Kidney (tissue), 14 donors: ENCODE data around the gene LUZP1. TPM values are rescaled to one million over a fixed set of nuclear protein-coding genes. Genes with fewer than 3 reads are reported as not detected.

Experiments used
- DNase-seq, 5 donors: peaks; one replicate each; pipeline ENCODE4 v3.0.0-alpha.2; 2013 to 2020
- FAIRE-seq: peaks from 2 replicates; lab custom pipeline; 2012; peaks lifted over from hg19 to GRCh38; lab: Jason Lieb, UNC
- H3K27ac ChIP-seq, 2 donors: one replicate each; pipeline ENCODE4 v1.7.0; 2013; ENCODE audit warnings: low read depth in 2 of 2, low read length in 2 of 2, inconsistent platforms in 1 of 2
- H3K27me3 ChIP-seq: one replicate; pipeline ENCODE4 v1.7.1; 2013; ENCODE audit warnings: low read length, inconsistent platforms; ENCODE audit not compliant: control insufficient read depth, insufficient read depth
- H3K36me3 ChIP-seq, 3 donors: one replicate each; pipeline versions ENCODE4 v1.7.0 to v1.7.1; 2013; ENCODE audit warnings: low read length in 3 of 3, control low read depth in 1 of 3, inconsistent platforms in 1 of 3; ENCODE audit not compliant: insufficient read depth in 3 of 3, control insufficient read depth in 2 of 3
- H3K4me1 ChIP-seq, 3 donors: one replicate each; pipeline versions ENCODE4 v1.7.0 to v1.7.1; 2013; ENCODE audit warnings: low read length in 3 of 3, inconsistent platforms in 1 of 3, low read depth in 1 of 3; ENCODE audit not compliant: control insufficient read depth in 2 of 3, insufficient read depth in 2 of 3
- H3K4me3 ChIP-seq, 3 donors: one replicate each; pipeline versions ENCODE4 v1.7.0 to v1.8.1; 2013; ENCODE audit warnings: low read length in 3 of 3, control low read depth in 1 of 3, inconsistent platforms in 1 of 3
- H3K9ac ChIP-seq, 3 donors: one replicate each; pipeline versions ENCODE4 v1.7.0 to v1.7.1; 2013; ENCODE audit warnings: low read length in 3 of 3, control low read depth in 1 of 3, inconsistent platforms in 1 of 3
- H3K9me3 ChIP-seq, 3 donors: one replicate each; pipeline versions ENCODE4 v1.7.0 to v1.7.1; 2013; ENCODE audit warnings: low read length in 3 of 3, control low read depth in 1 of 3, inconsistent platforms in 1 of 3; ENCODE audit not compliant: control insufficient read depth in 2 of 3, insufficient read depth in 1 of 3
- intact Hi-C: fragments of 100-400 bp; cut with DNase I; formaldehyde crosslinking; loops from one replicate; pipeline ENCODE4 v1.11.1; 2022
- polyA plus RNA-seq: library from polyadenylated mRNA; stranded (reverse); fragments of 350-450 nt; fragmentation: Illumina TruSeq; extraction: RNeasy Lipid Tissue Mini Kit (QIAGEN cat#74804); gene quantifications from one replicate; pipeline ENCODE4 v1.2.3, GENCODE V29; 2014; ENCODE audit warnings: low read depth, low replicate concordance; ENCODE audit not compliant: insufficient read depth
- total RNA-seq: library from RNA; stranded (reverse); fragmentation: NEBNext Ultra II Directional; extraction: Animal tissue kit (Norgen Biotek cat#: 25700); gene quantifications from one replicate; pipeline ENCODE4 v1.2.1, GENCODE V29; 2021
- TF ChIP-seq, protein P1 (sequence below): IDR thresholded peaks from 3 replicates; pipeline ENCODE4 v1.5.1; 2012; ENCODE audit warnings: mild to moderate bottlenecking, moderate library complexity, borderline replicate concordance; ENCODE audit not compliant: insufficient read depth; ENCODE audit errors: extremely low read depth
- donor health status: control.
- donor health status: control.
- donor health status: control.
- donor health status: control.
- donor health status: control.
- donor health status: DM: yes; HTN: yes; CAD: no.
- donor health status: Normal renal cell carcinoma (clear cell type).

Gene LUZP1
- total and polyA plus RNA-seq, 2 donors from 2014 or later: 6.7 to 39.0 TPM

DNA sequence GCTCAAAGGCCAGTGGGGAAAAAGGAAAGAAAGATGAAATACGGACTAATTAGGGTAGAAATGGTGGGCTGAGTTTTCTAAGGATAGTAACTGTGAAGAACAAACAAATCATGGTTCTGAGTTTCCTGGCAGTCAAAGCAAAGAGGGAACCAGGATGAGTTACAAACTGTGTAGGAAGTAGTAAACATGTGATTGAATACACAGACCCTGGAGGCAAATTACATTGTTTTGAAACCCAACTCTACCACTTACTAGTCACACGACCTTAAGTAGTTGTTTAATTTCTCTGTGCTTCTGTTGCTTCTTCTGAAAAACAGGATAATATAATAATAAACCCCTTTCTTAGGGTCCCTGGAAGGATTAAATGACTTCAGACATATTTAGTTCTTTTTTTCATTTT, 11.2 kb upstream of the LUZP1 start:
- H3K9ac ChIP-seq: no peak overlapping the region
- H3K27me3 ChIP-seq: no peaks in the 10 kb centered on the region
- H3K9me3 ChIP-seq: no peaks in the 10 kb centered on the region
- H3K4me3 ChIP-seq: no peak overlapping the region
- intact Hi-C loops: loop anchor here (10.0 kb wide), 1 partner anchor 205 kb away; the partner anchor contains the start of gene LACTBL1
- DNase-seq (no peak), FAIRE-seq (no peak)
- H3K27ac ChIP-seq: no peak overlapping the region
- H3K36me3 ChIP-seq: no peaks in the 10 kb centered on the region
- peaks cover 0 to 14% (median 4%) of the 10 kb centered on the region in 3 donors for H3K4me1 ChIP-seq
- TF ChIP-seq, protein P1, sequence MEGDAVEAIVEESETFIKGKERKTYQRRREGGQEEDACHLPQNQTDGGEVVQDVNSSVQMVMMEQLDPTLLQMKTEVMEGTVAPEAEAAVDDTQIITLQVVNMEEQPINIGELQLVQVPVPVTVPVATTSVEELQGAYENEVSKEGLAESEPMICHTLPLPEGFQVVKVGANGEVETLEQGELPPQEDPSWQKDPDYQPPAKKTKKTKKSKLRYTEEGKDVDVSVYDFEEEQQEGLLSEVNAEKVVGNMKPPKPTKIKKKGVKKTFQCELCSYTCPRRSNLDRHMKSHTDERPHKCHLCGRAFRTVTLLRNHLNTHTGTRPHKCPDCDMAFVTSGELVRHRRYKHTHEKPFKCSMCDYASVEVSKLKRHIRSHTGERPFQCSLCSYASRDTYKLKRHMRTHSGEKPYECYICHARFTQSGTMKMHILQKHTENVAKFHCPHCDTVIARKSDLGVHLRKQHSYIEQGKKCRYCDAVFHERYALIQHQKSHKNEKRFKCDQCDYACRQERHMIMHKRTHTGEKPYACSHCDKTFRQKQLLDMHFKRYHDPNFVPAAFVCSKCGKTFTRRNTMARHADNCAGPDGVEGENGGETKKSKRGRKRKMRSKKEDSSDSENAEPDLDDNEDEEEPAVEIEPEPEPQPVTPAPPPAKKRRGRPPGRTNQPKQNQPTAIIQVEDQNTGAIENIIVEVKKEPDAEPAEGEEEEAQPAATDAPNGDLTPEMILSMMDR: no peak

DNA sequence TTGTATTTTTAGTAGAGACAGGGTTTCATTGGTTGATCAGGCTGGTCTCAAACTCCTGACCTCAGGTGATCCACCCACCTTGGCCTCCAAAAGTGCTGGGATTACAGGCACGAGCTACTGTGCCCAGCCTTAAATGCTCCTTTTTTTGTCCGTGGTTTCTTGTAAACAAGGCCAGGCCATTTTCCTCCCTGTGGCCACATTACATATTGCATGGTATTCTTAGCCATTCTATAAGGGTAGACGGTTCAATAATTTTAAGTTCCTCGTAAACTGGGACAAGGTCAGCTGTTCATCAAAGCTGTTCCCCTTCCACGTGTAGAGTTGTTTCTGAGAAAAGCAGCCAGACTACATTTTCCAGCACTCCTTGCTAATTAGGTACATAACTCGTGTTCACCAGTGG, 10.3 kb upstream of the LUZP1 start:
- FAIRE-seq: no peak
- intact Hi-C loops: no loop called here

DNA sequence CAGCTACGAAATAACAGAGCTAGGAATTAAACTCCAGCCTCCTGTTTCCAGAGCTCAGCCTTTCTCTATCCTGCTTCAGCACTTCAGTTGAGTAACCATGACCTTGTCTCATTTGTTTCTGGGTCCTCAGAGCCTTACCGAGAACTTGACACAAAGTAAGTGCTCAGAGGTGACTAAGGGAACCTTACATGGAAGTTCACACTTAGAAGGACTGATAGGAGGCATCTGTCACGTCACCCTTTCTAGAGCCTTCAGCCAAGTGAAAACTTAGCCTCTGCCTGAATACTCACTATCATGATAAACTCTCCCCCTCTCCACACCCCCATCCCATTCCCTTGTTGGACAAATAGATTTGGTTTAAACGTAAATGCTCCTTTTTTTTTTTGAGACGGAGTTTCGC, 9.8 kb upstream of the LUZP1 start:
- Histone ChIP-seq H3K9ac (peak overlapping the region in 2 of 3 donors; percentile 74 to 84), H3K4me1 (peaks cover 0 to 11% (median 4%) of the 10 kb centered on the region in 3 donors), H3K27ac (no peak overlapping the region), H3K36me3 (no peaks in the 10 kb centered on the region), H3K4me3 (peak overlapping the region in 2 of 3 donors; percentile 78 to 79), H3K27me3 (no peaks in the 10 kb centered on the region), H3K9me3 (no peaks in the 10 kb centered on the region)
- no peak for FAIRE-seq
- TF ChIP-seq, protein P1: no peak
- no peak for DNase-seq
- intact Hi-C loops: no loop called here

More for the DNA sequence above, 10.3 kb upstream of the LUZP1 start:
- H3K9me3 ChIP-seq: no peaks in the 10 kb centered on the region
- no peak overlapping the region for H3K4me3 ChIP-seq
- no peaks in the 10 kb centered on the region for H3K36me3 ChIP-seq
- H3K9ac ChIP-seq: no peak overlapping the region
- peaks cover 0 to 11% (median 4%) of the 10 kb centered on the region in 3 donors for H3K4me1 ChIP-seq
- no peaks in the 10 kb centered on the region for H3K27me3 ChIP-seq
- H3K27ac ChIP-seq: no peak overlapping the region
- DNase-seq: peak in 2 of 5 donors; percentile 59 to 61
- TF ChIP-seq, protein P1: no peak
